ENCODE results near the gene RNU1-2.
"Not testable (repeated sequence)": the region's sequence is repeated elsewhere in the genome, so short reads cannot be mapped to it uniquely, and the experiment has no call there.

RNU1-2 gene

GRCh38 chr1:16888860-16889816 lies 6.6 kb upstream of the RNU1-2 start:
- peak in 1 of 2 donors; percentile 37 for DNase-seq (ENCODE audit: low read depth in 2 of 2, low spot score in 1 of 2)

GRCh38 chr1:16890539-16891021 lies 5.2 kb upstream of the RNU1-2 start:
- DNase-seq (ENCODE audit: low read depth in 2 of 2, low spot score in 1 of 2): not testable (repeated sequence)

GRCh38 chr1:16891057-16891456 lies 4.7 kb upstream of the RNU1-2 start:
- not testable (repeated sequence) for DNase-seq (ENCODE audit: low read depth in 2 of 2, low spot score in 1 of 2)

GRCh38 chr1:16892978-16893525 lies 2.7 kb upstream of the RNU1-2 start:
- not testable (repeated sequence) for DNase-seq (ENCODE audit: low read depth in 2 of 2, low spot score in 1 of 2)

- not testable (repeated sequence) for DNase-seq (ENCODE audit: low read depth in 2 of 2, low spot score in 1 of 2)
Measured at GRCh38 chr1:16893796-16894195, 2.0 kb upstream of the RNU1-2 start.

- DNase-seq (ENCODE audit: low read depth in 2 of 2, low spot score in 1 of 2): not testable (repeated sequence)
Measured at GRCh38 chr1:16894338-16894737, 1.4 kb upstream of the RNU1-2 start.

- not testable (repeated sequence) for DNase-seq (ENCODE audit: low read depth in 2 of 2, low spot score in 1 of 2)
Measured at GRCh38 chr1:16895233-16895597, 565 bp upstream of the RNU1-2 start.

GRCh38 chr1:16896316-16897055 lies 706 bp downstream of the RNU1-2 start:
- DNase-seq (ENCODE audit: low read depth in 2 of 2, low spot score in 1 of 2): peak in 1 of 2 donors; percentile 48

- DNase-seq (ENCODE audit: low read depth in 2 of 2, low spot score in 1 of 2): not testable (repeated sequence)
Measured at GRCh38 chr1:16897653-16898052, 1.9 kb downstream of the RNU1-2 start.

GRCh38 chr1:16898298-16898697 lies 2.5 kb downstream of the RNU1-2 start:
- DNase-seq (ENCODE audit: low read depth in 2 of 2, low spot score in 1 of 2): not testable (repeated sequence)

GRCh38 chr1:16899020-16899419 lies 3.2 kb downstream of the RNU1-2 start:
- DNase-seq (ENCODE audit: low read depth in 2 of 2, low spot score in 1 of 2): not testable (repeated sequence)

- no peak for DNase-seq (ENCODE audit: low read depth in 2 of 2, low spot score in 1 of 2)
Measured at GRCh38 chr1:16900751-16901150, 5.0 kb downstream of the RNU1-2 start.

- DNase-seq (ENCODE audit: low read depth in 2 of 2, low spot score in 1 of 2): not testable (repeated sequence)
Measured at GRCh38 chr1:16901371-16901770, 5.6 kb downstream of the RNU1-2 start.

GRCh38 chr1:16903054-16903453 lies 7.3 kb downstream of the RNU1-2 start:
- DNase-seq (ENCODE audit: low read depth in 2 of 2, low spot score in 1 of 2): no peak

GRCh38 chr1:16903458-16903796 lies 7.6 kb downstream of the RNU1-2 start:
- no peak for DNase-seq (ENCODE audit: low read depth in 2 of 2, low spot score in 1 of 2)

- DNase-seq (ENCODE audit: low read depth in 2 of 2, low spot score in 1 of 2): peak; percentile 92 to 98
Measured at GRCh38 chr1:16904560-16905109, 8.9 kb downstream of the RNU1-2 start.

GRCh38 chr1:16905110-16905867 lies 9.5 kb downstream of the RNU1-2 start:
- peak in 1 of 2 donors; percentile 17 for DNase-seq (ENCODE audit: low read depth in 2 of 2, low spot score in 1 of 2)

- no peak for DNase-seq (ENCODE audit: low read depth in 2 of 2, low spot score in 1 of 2)
Measured at GRCh38 chr1:16905868-16906702, 10.3 kb downstream of the RNU1-2 start.

- no peak for DNase-seq (ENCODE audit: low read depth in 2 of 2, low spot score in 1 of 2)
Measured at GRCh38 chr1:16906873-16907272, 11.1 kb downstream of the RNU1-2 start.
